ENCODE data around the gene SPAG16. TPM values are rescaled to one million over a fixed set of nuclear protein-coding genes. Genes with fewer than 3 reads are reported as not detected.

The SPAG16 gene
- polyA plus RNA-seq, 1 of the 3 experiments (the other 2 are of a cell fraction) = 29.5 TPM

- no peaks in the 10 kb centered on the region for H3F3A ChIP-seq (replicated peaks; ENCODE audit: insufficient read depth)
- H3K36me3 ChIP-seq (replicated peaks in 1 of 2; ENCODE audit: control insufficient read depth in 1 of 2, insufficient read depth in 2 of 2, low read length in 1 of 2) = no peaks in the 10 kb centered on the region
- H3K4me2 ChIP-seq = no peak overlapping the region
- no peak overlapping the region for H2AFZ ChIP-seq (ENCODE audit: low read depth)
- H3K79me2 ChIP-seq (ENCODE audit: insufficient read depth) = no peaks in the 10 kb centered on the region
- no peaks in the 10 kb centered on the region for H3K9me2 ChIP-seq
- DNase-seq = no peak
- no peak overlapping the region for H3K4me3 ChIP-seq (ENCODE audit: low read depth in 2 of 2, low read length in 1 of 2)
- no peaks in the 10 kb centered on the region for H4K20me1 ChIP-seq (ENCODE audit: insufficient read depth)
- H3K9ac ChIP-seq = no peak overlapping the region
- no peak overlapping the region for H3K27ac ChIP-seq (ENCODE audit: low read depth in 2 of 2, low read length in 1 of 2)
- no peaks in the 10 kb centered on the region for H3K4me1 ChIP-seq (ENCODE audit: control insufficient read depth in 1 of 2, insufficient read depth in 2 of 2, low read depth in 1 of 2, low read length in 1 of 2)
- CTCF ChIA-PET = no interaction called here
- TF ChIP-seq GATA2 (CRISPR knock-in tag; IDR thresholded peaks at IDR 0.05) = no peak
- no peak for TF ChIP-seq YY1 (IDR thresholded peaks at IDR 0.05; ENCODE audit: low read depth)
- no peak for TF ChIP-seq GABPA (IDR thresholded peaks at IDR 0.05; ENCODE audit: low read depth)
- no peak for TF ChIP-seq USF1 (IDR thresholded peaks at IDR 0.05; ENCODE audit: borderline replicate concordance, low read depth)
- TF ChIP-seq JUND (IDR thresholded peaks at IDR 0.05) = no peak
- no peak for TF ChIP-seq USF2 (IDR thresholded peaks at IDR 0.05; ENCODE audit: borderline replicate concordance, low read depth, low read length)
- no peak for TF ChIP-seq ZBTB33 (IDR thresholded peaks at IDR 0.05; ENCODE audit: borderline replicate concordance, low read depth)
- TF ChIP-seq RFX5 (IDR thresholded peaks at IDR 0.05; ENCODE audit: low read length) = no peak
- TF ChIP-seq PBX3 (IDR thresholded peaks at IDR 0.05) = no peak
- TF ChIP-seq FOXJ3 (CRISPR knock-in tag; IDR thresholded peaks at IDR 0.05) = no peak
- TF ChIP-seq NRF1 (IDR thresholded peaks at IDR 0.05; ENCODE audit: low read depth, low read length) = no peak
- TF ChIP-seq SMC3 (IDR thresholded peaks at IDR 0.05; ENCODE audit: low read depth, low read length) = no peak
- TF ChIP-seq POLR2AphosphoS5 (IDR thresholded peaks at IDR 0.05; ENCODE audit: low read depth, low read length) = no peak
- TF ChIP-seq CTCF (IDR thresholded peaks at IDR 0.05) = no peak
- peaks cover 8% of the 10 kb centered on the region for H3K9me3 ChIP-seq
- H3K27me3 ChIP-seq (ENCODE audit: insufficient read depth) = no peaks in the 10 kb centered on the region
- POLR2A ChIA-PET = no interaction called here
Measured at GRCh38 chr2:214038186-214038585, 753.9 kb downstream of the SPAG16 start.
